GM21737 (cell line): ENCODE data around the gene SCAMP4.

Experiments
- ATAC-seq: cut with Tn5 transposase; IDR thresholded peaks from one replicate; pipeline ENCODE4 v1.9.1; 2021; ENCODE audit warnings: mild to moderate bottlenecking, moderate library complexity; ENCODE audit not compliant: unreplicated experiment

SCAMP4 gene, protein sequence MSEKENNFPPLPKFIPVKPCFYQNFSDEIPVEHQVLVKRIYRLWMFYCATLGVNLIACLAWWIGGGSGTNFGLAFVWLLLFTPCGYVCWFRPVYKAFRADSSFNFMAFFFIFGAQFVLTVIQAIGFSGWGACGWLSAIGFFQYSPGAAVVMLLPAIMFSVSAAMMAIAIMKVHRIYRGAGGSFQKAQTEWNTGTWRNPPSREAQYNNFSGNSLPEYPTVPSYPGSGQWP

DNA sequence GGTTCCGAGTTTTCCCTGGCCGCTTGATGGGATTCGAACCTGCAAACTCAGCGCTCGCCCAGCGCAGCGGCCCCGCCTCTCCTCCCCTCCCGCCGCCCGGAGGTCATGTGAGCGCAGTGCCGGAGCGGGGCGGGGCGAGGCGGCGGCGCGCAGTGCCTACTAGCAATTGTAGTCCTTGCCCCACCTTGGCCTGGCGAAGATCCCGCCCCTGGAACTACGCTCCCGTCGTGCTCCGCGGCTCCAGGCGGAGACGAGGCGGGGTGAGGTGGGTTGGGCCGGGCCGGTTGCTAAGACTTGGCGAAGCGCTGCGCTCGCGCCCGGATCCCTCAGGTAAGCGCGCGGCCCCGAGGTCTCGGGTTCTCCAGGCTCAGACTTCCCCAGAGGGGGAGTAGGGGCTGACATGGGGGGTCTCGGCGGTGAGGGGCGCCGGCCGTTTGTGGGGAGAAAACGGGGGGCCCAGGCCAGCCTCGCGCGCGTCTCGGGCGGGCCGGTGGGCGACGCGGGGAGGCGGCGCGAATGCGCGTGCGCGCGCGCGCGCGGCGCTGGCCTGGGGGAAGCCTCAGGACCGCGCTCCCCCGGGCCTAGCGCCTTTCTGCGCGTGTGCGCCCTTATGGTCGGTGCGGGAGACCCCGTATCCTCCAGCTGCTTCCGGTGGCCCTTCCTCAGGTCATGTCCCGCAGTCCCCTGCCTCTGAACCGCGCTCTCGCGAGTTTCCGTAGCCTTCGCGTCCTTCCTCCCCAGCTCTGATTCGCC, at the start of gene SCAMP4, which contains the start of gene ADAT3:
TSS of gene SCAMP4 (plus strand) at position 290 of the 753 bp plus-strand sequence. CDS start 9,621 bp downstream, outside the sequence.
TSS of gene ADAT3 (plus strand) at position 290 of the 753 bp plus-strand sequence. CDS start 6,649 bp downstream, outside the sequence.
- ATAC-seq: peak; percentile 76

DNA sequence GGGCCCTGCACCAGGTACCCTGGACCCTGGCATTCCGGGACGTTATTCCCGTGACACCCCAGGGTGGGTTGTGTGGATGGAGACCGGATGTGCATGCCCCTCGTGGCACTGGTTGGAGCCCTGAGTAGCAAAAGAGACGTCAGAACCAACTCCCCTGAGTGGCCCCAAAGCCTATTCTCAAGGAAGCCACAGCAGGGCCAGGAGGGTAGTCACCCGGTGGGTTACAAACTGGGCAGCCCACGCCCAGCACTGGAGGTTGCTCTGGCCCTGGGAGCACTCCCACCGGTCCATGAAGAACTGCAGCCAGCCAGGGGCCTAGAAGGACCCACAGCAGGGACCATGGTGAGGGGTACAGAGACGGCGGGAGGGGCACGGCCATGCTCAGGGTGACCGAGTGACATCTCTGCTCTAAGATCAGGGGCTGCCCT, 49.4 kb upstream of the SCAMP4 start:
- ATAC-seq: no peak

DNA sequence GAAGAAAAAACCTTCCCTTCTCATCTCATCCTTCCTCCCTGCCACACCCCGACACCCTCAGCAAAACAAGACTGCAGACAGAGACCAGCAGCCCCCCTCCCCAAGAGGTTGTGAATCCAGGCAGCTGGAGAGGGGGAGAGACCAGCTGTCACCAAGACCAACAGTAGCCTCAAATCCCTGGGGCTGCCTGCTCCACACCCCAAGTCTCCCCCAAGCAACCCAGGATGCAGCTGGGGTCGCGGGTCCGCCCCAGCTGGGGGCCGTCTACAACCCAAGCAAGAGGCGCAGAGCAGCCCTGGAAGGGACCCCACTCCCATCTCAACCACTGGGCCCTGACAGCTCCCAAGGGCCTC, 48.9 kb upstream of the SCAMP4 start:
- ATAC-seq: no peak

DNA sequence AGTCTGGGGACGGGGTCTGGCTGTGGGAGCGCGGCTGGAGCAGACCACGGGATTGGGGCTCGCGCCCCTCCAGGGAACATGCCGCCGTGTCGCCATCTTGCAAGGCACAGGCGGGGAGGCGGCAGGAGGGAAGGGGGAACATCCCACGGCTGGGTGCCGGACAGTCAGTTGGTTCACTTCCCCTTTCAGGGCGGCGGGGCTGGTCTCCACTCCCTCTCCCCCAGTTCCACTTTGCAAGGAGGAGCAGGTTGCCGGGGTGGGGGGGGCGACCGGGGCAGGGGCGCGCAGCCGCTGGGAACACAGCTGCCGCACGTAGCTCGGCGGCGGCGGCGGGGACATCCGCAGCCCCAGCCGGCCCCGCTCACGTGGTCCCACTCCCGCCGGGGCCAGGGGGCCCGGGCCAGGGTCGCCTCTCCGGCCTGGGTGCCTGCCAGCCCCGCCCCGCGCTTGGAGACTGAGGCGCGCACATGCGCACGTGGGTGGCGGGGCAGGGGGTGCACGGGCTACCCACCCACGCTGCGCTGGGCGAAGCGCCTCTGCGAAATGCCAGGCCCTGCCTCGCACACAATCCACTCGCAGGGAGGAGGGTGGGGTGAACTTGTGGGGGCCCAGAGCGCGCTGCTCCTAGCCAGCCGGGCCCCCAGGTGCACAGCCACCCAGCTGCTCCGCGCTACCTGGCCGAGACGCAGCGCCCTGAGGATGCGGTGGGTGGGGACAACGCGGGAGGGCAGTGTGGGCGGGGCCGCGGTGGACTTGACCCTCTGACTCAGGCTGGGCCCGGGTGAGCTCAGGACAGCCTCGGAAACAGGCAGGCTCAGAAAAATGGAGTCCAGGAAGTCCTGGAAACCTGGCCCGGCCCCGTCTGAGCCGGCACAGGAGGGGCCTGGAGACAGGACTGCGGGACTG, 48.2 kb upstream of the SCAMP4 start:
- ATAC-seq: no peak

DNA sequence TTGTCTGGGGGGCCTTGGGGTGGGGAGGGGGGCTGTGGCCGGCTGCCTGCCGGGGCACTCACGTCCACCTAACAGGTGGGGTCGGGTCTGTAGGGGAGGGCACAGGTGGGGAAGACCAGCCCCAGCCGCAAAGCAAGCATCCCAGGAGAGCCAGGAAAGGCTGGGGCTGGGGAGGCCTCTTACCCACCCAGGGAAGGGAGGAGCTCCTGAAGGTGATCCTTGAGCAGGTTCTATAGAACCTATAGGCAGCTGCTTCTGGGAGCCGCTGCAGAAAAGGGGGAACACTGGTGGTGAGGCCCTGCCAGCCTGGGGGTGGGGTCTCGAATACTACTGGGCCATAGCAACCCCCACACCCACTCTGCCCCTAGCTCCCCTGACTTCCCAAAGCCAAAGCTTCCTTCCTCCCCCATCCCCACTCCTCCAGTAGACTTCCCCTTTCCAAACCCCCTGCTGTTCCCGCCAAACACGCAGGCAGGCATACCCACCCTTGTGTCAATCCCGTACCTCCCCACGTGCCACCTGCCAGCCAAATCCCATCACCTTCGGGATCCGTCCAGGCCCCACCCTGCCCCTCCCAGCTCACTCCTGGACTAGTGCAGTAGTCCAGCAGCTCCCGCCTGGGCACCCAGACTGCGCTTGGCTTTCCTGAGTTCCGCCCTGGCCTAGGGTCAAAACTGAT, 47.4 kb upstream of the SCAMP4 start:
- ATAC-seq: no peak

DNA sequence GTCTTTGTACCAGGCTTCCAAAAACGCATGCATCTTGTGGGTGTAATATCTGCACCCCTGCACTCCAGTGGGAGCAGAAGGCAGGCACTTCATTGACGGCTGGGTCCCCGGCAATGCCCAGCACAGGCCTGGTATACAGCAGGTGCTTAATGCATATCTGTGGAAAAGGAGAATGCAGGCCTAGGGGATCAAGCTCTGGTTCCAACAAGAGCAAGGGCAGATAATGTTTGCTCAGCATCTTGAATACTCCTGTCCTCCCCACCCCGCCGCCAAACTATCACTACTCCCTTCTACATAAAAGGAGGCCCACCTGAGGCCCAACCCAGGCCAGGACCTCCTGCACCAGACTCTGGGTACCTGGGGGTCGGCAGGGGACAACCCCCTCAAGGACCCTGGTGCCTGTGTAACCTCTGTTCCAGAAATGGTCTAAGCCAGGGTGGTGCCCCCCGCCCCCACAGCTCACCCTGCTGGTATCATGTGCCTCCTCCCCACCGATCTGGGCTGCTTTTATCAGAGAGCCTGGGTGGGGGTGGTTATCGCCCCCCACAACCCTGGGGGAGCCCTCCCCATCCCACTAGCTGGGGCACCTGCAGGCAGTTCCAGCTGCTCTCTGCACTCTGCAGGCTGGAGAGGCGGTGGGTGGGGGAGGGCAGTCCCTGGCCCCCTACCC, 46.7 kb upstream of the SCAMP4 start:
- no peak for ATAC-seq

DNA sequence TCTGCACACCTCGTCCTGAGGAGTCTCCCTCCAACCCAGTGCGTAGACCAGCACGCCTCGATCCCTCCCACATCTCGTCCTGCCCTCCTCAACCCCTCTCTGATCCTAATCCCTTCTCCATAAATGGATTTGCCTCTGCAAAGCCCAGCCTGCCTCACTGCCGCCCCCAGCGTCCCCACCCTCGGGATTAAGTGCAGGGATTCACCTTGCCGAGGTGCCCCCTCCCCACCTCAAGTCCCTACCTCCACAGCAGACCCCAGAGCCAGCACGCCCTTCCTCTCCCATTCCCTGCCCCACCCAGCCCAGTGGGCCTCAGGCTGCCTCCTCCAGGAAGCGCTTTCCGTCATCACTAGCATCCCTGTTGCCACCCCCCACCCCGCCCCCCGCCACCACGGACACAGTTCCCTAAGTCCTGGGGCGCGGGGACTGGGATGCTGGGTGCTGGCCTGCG, 45.8 kb upstream of the SCAMP4 start:
- ATAC-seq: no peak

DNA sequence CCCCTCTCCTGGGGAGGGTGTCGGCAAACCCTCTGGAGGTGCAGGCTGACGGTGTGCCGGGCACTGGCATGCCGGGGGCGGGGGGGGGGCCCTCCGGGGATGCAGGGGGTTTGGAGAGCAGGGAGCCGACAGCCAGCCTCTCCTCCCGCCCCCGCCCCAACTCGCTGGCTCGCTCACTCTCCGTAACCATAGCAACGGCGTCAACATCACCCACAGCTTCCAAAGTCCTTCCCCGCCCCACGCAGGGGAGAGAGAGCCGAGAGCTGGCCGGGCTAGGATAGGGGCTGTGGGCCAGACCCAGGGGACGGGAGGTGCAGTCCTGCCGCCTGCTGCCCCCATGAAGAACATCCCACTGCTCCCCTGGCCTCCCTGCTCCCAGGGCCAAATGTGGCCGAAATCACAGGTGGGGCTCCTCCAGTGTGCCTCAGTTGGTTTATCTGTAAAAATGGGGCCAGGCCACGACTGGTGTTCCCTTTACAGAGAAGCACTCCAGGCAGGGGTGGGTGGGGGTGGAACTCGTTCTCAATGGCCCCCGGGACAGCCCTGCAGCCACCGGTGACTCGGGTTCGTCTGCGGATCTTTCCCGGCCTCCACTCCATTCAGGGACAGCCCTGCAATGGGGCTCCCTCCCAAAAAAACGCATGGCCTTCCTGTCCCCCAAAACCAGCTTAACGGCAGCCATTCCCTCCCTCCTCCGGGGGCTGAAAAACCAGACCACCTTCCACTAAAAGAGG, 45.0 kb upstream of the SCAMP4 start:
- ATAC-seq: no peak

DNA sequence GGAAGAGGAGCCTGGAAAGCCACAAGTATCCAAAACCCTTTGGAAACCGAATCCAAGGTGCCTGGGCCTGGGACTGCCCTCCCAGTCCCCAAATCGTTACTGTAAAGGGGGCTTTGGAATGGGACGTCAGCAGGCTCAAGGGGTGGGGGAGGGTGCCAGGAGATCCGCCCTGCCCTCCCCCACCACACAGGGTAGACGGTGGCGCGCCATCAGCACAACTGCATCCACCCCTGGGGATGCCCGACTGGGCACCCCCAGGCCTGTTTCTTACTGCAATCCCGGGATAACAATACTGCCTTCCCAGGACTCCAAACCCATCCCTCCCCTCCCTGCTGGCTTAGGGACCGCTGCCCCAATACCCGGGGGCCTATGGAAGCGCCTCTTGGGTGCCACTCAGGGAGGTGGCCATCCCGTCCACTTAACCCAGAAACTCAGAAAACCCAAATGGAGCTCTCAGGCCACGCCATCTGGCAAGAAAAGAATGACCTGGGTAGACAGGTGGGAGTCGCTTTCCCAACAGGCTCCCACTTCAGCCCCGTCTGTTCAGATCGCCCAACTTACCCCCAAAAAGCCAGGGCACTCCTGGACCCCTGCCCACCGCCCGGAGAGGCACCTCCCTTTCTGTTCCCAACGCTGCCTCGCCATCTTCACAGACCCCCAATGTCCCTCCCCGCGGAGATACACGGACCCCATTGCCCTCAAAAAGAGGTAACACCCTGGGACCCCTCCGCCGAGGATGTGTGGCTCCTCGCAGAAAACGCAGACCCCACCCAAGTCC, 44.2 kb upstream of the SCAMP4 start:
- ATAC-seq: no peak

DNA sequence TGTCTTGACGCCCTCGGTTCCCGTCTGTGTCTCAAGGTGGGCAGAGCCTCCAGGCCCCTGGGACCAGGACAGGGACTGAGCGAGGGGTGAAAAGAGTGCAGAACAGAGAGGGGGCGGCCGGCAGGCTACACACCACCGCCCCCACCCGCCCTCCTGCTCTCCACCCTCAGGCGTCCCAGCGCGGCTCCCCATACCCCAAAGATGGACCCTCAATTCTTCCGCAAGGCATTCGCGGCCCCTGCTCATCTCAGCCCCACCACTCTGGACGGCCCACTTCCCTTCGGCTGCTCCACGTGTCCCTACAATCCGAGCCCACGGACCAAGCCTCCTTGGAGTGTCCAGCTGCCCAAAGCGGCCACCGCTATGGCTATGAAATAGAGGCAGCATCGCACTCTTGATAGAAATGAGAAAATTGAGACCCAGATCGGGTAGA, 43.6 kb upstream of the SCAMP4 start:
- no peak for ATAC-seq

DNA sequence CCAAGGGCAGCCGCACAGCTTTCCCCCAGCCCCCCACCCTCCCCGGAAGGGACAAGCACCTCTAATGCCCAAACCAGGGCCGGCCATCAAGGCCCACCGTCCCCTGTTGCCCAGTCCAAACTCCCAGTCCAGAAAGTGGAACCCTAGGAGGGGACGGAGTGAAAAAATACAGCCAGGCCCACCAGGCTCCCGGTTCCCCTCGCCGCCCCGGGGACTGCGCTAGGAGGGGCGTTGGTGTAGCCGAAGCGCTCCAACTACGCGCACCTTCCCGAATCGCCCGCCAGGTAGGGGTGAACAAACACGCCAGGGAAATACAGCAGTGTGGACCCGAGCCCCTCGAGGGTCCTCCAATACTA, 43.2 kb upstream of the SCAMP4 start:
- no peak for ATAC-seq

DNA sequence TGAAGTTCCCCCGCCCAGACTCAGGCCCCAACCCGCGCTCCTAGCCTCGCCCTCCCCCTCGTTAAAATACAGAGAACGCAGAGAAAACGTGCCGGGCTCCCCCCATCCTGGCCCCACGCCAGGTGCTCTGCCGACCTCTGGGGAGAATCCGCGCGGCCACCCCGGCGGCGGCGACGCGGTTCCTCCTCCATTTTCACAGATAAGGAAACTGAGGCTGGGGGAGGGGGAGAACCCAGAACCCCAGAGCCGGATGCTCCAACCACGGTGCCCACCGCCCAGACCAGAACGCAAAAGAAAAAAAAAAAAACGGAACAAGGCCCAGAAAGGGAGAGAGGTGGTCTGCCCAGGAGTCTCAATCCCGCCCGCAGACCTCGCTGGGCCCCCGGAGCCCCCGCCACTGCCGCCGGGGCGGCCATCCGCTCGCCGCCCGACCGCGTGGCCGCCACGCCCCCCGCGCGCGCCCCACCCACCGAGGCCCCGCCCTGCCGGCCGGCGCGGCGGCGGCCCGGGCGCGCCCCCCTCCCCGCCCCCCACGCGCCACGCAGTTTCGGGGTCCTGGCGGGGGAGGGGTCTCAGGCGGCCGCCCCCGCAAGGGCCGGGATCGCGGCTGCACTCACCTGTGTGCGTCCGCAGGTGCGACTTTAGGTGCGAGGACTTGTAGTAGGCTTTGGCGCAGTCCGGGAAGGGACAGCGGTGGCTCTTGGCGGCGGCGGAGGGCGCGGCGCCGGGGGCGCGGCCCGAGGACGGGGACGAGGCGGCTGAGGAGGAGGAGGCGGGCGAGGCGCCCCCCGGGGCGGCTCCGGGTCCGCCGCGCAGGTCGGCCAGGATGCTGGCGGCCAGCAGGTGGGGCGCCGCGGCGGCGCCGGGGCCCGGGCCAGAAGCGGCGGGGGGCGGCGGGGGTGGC, 42.5 kb upstream of the SCAMP4 start:
- peak; percentile 4 for ATAC-seq

DNA sequence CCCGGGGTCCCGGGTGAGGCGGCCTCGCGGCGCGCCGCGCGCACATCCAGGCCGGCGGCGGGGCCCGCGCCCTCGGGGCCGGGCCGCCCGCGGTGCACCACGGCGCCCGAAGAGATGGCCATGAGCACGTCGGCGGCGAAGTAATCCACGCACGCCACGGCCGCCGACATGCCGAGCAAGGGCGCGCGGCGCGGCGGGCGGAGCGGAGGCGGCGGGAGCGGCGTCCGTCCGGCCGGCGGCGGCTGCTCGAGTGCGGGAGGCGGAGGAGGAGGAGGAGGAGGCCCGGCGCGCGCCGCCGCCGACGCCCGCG, 41.9 kb upstream of the SCAMP4 start, which contains the start of gene KLF16:
TSS of gene KLF16 (minus strand) at position 252 of the 310 bp plus-strand sequence. CDS start at position 170, 82 bp downstream.
- no peak for ATAC-seq

DNA sequence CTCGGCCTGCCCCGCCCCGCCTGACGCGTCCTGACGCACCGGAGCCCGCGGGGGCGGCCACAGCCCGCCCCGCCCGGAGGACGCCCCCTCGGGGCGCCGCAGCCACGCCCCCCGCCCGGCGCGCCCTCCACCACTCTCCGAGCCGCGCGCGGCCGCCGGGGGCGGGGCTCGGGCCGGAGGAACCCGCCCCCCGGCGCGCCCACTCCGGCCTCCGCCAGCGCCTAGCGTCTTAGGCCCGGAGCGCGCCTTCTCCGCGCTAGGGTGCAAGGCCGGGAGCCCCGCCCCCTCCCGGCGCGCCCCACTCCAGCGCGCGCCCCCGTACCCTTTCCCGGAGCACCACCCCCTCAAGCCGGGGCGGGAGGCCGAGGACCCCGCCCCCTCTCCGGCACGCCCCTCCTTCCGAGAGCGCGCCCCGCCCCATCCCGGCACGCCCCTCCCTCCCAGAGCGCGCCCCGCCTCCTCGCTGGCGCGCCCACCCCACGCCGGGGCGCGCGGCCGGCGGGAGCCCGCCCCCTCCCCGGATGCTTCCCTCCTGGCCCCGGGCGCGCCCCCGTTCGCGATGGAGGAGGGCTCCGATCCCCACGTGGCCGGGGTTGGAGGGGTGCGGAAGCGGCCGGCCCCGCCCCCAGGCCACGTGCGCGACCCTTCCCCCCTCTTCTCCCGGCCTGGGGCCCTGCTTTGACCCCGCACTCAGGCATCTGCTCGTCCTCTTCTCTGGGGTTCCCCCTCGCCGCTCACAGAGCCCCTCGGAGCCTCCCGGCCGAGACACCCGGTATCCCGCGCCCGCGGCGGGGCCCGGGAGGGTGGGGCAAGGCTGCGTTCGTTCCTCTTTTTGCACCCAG, 41.3 kb upstream of the SCAMP4 start:
- ATAC-seq: peak; percentile 43

DNA sequence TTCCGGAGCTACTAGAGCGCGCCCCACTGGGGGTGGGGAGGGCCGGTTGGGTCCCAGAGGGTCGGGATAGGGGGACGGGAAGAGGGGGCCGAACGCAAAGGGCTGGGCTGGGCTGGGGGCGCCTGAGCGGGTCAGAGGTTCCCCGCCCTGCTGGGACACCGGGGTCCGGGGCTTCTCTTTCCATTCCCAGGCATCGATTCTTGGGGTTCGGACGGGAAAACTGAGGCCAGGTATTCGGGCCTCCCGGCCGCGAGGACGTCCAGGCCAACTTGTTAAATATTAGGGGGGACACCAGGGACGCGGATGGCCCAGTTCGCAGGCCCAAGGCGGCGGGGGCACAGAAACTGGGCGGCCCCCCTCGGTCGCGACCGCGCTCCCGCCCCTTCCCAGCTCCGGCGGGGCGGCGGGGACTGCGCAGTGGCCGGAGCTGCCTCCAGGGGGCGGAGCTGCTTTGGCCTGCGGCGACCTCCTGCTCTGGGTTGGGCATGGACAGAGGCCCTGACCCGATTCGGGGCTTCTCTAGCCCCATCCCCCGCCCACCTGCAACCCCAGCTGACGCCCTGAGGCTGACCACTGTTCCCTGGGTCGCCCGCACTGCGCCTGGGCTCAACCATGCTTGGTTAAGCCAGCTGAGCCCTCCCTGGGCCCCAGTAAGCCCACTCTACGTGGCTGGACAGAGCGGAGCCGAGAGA, 40.6 kb upstream of the SCAMP4 start:
- peak; percentile 33 for ATAC-seq
